CD4-positive, alpha-beta T cell (primary cell): ENCODE data around the gene STX1B. TPM values are rescaled to one million over a fixed set of nuclear protein-coding genes. Genes with fewer than 3 reads are reported as not detected.

ENCODE experiments used
- ATAC-seq: fragments of 200-7000 bp; cut with Tn5 transposase; one replicate; pipeline ENCODE4 v1.10.0; 2022; ENCODE audit warnings: mild to moderate bottlenecking; ENCODE audit not compliant: poor library complexity
- CTCF ChIA-PET: fragments of 350-600 bp; sonication (Branson Sonifier 250); formaldehyde crosslinking; loops from one replicate; lab custom pipeline; 2021; ENCODE audit warnings: antibody characterized with exemption, inconsistent platforms; lab: Charles Lee
- POLR2A ChIA-PET: fragments of 350-600 bp; sonication (Branson Sonifier 250); formaldehyde crosslinking; loops from one replicate; lab custom pipeline; 2021; ENCODE audit warnings: antibody characterized with exemption, inconsistent platforms; lab: Charles Lee
- DNase-seq, 14 experiments: peaks; one replicate each; pipeline ENCODE4 v3.0.0-alpha.2; 2013 to 2020; ENCODE audit warnings: mixed read lengths in 2 of 14
- H3K27ac ChIP-seq, 2 donors: one replicate each; pipeline versions ENCODE4 v1.5.1 to v1.7.0; 2013; ENCODE audit warnings: low read length in 2 of 2, low read depth in 1 of 2, mild to moderate bottlenecking in 1 of 2
- H3K27me3 ChIP-seq, 2 experiments: 1 replicate in 1 of 2; 2 replicates in 1 of 2; pipeline versions ENCODE4 v1.6.1 to v1.7.0; 2013; ENCODE audit warnings: low read length in 2 of 2, control low read depth in 1 of 2, mild to moderate bottlenecking in 1 of 2, moderate library complexity in 1 of 2; ENCODE audit not compliant: insufficient read depth in 2 of 2, control insufficient read depth in 1 of 2
- H3K36me3 ChIP-seq: one replicate; pipeline ENCODE4 v1.6.1; 2013; ENCODE audit warnings: low read length, control low read depth; ENCODE audit not compliant: insufficient read depth
- H3K4me1 ChIP-seq: one replicate; pipeline ENCODE4 v1.6.1; 2013; ENCODE audit warnings: low read length, control low read depth; ENCODE audit not compliant: insufficient read depth
- H3K4me3 ChIP-seq: one replicate; pipeline ENCODE4 v1.5.1; 2013; ENCODE audit warnings: mild to moderate bottlenecking, low read length, moderate library complexity
- H3K9me3 ChIP-seq, 2 experiments: 1 replicate in 1 of 2; 2 replicates in 1 of 2; pipeline versions ENCODE4 v1.6.1 to v1.7.0; 2013; ENCODE audit warnings: low read length in 2 of 2, mild to moderate bottlenecking in 2 of 2, control low read depth in 1 of 2, moderate library complexity in 1 of 2; ENCODE audit not compliant: control insufficient read depth in 1 of 2, insufficient read depth in 1 of 2
- H3K27ac Mint-ChIP-seq: one replicate; pipeline ENCODE4 v1.8.0; 2020; ENCODE audit warnings: mixed read lengths
- H3K27me3 Mint-ChIP-seq: one replicate; pipeline ENCODE4 v1.8.0; 2021; ENCODE audit warnings: mixed read lengths
- H3K36me3 Mint-ChIP-seq: one replicate; pipeline ENCODE4 v1.8.0; 2021; ENCODE audit warnings: low read depth, mixed read lengths
- H3K4me1 Mint-ChIP-seq: one replicate; pipeline ENCODE4 v1.8.0; 2021; ENCODE audit warnings: low read depth, mixed read lengths
- H3K4me3 Mint-ChIP-seq: one replicate; pipeline ENCODE4 v1.8.0; 2020; ENCODE audit warnings: mild to moderate bottlenecking, mixed read lengths
- H3K9me3 Mint-ChIP-seq: one replicate; pipeline ENCODE4 v1.8.0; 2020; ENCODE audit warnings: mixed read lengths
- CTCF ChIP-seq: fragments of 200-600 bp; IDR thresholded peaks from one replicate; pipeline ENCODE4 v1.8.0; 2022; ENCODE audit warnings: antibody characterized with exemption, mild to moderate bottlenecking
- intact Hi-C, 2 experiments: fragments of 100-400 bp; cut with DNase I in 1 of 2; cut with micrococcal nuclease in 1 of 2; formaldehyde crosslinking; loops; one replicate each; pipeline versions ENCODE4 v1.15.1 to v1.9.0; 2023 to 2025; cut with DNase I, micrococcal nuclease
- total RNA-seq, 174 experiments: library from RNA in 2 of 174; stranded (reverse) in 2 of 174; gene quantifications; one replicate each; pipeline ENCODE4 v1.2.3 and lab custom pipeline; 2021 to 2026

STX1B gene
- total RNA-seq, 2 experiments from 2014 or later, result 2.9 to 3.1 TPM

GRCh38 chr16:30961384-30961783, 49.1 kb downstream of the STX1B start:
- no peaks in the 10 kb centered on the region for H3K27me3 Mint-ChIP-seq
- no peaks in the 10 kb centered on the region for H3K9me3 Mint-ChIP-seq
- Histone ChIP-seq H3K4me1 (peaks cover 23% of the 10 kb centered on the region), H3K4me3 (no peak overlapping the region), H3K36me3 (peaks cover 72% of the 10 kb centered on the region), H3K27ac (no peak overlapping the region), H3K9me3 (no peaks in the 10 kb centered on the region), H3K27me3 (no peaks in the 10 kb centered on the region)
- ATAC-seq (no peak), DNase-seq (no peak)
- TF ChIP-seq CTCF, result no peak
- peak overlapping the region; percentile 20 for H3K4me3 Mint-ChIP-seq
- POLR2A ChIA-PET, result interaction anchor here (0.5 to 1.7 kb wide), 2 partner anchors 12 to 131 kb away, joined by 4 to 7 read pairs; partner anchors contain the start of gene ORAI3
- H3K4me1 Mint-ChIP-seq, result peaks cover 34% of the 10 kb centered on the region
- peaks cover 86% of the 10 kb centered on the region for H3K36me3 Mint-ChIP-seq
- CTCF ChIA-PET, result no interaction called here
- intact Hi-C loops, result no loop called here
- no peak overlapping the region for H3K27ac Mint-ChIP-seq

- peak overlapping the region; percentile 93 for H3K4me3 Mint-ChIP-seq
- Histone ChIP-seq H3K27ac (no peak overlapping the region), H3K36me3 (peaks cover 46% of the 10 kb centered on the region), H3K4me3 (peak overlapping the region; percentile 65), H3K9me3 (peaks cover 0 to 5% of the 10 kb centered on the region in 2 experiments), H3K27me3 (no peaks in the 10 kb centered on the region), H3K4me1 (peaks cover 33% of the 10 kb centered on the region)
- no peaks in the 10 kb centered on the region for H3K27me3 Mint-ChIP-seq
- ChIA-PET CTCF (interaction anchor here (1.0 to 1.6 kb wide), 2 partner anchors 184 to 910 kb away, joined by 3 read pairs; no protein-coding TSS in a partner anchor), POLR2A (interaction anchor here (1.0 to 2.1 kb wide), 6 partner anchors 9 to 184 kb away, joined by 3 to 9 read pairs (median 5); partner anchors contain the start of genes KAT8, ORAI3, ZNF646 and ZNF668)
- ATAC-seq, result peak; percentile 32
- H3K9me3 Mint-ChIP-seq, result no peaks in the 10 kb centered on the region
- H3K36me3 Mint-ChIP-seq, result peaks cover 60% of the 10 kb centered on the region
- intact Hi-C loops, result loop anchor here in 1 of 2 experiments (10.0 kb wide), 2 partner anchors 116 to 906 kb away; partner anchors contain the start of genes ZNF646 and ZNF668
- peak overlapping the region; percentile 89 for H3K27ac Mint-ChIP-seq
- peak in 3 of 14 experiments; percentile 42 to 87 (median 67) for DNase-seq
- TF ChIP-seq CTCF, result no peak
- H3K4me1 Mint-ChIP-seq, result peaks cover 39% of the 10 kb centered on the region
Observed at GRCh38 chr16:30958175-30959079, 52.0 kb downstream of the STX1B start.

GRCh38 chr16:30957456-30958174, 52.8 kb downstream of the STX1B start, which contains the start of gene SETD1A:
Gene SETD1A, plus strand, starts transcription at chr16:30957754. Its CDS starts 978 bp downstream, at chr16:30958732.
- no peak for TF ChIP-seq CTCF
- peaks cover 38% of the 10 kb centered on the region for H3K36me3 ChIP-seq
- intact Hi-C loops, result loop anchor here (1.0 to 10.0 kb wide), 8 partner anchors 34 to 907 kb away; partner anchors contain the start of genes FBXL19 (in 1 of the 2), STX4 (in 1 of the 2), ZNF646 (in 1 of the 2) and ZNF668 (in 1 of the 2)
- no peaks in the 10 kb centered on the region for H3K9me3 Mint-ChIP-seq
- peak; percentile 86 for ATAC-seq
- peaks cover 52% of the 10 kb centered on the region for H3K36me3 Mint-ChIP-seq
- H3K27ac Mint-ChIP-seq, result peak within 1 kb of the TSS; percentile 97
- POLR2A ChIA-PET, result interaction anchor here (0.6 to 2.1 kb wide), 8 partner anchors 9 to 299 kb away, joined by 3 to 9 read pairs (median 4); partner anchors contain the start of genes FBRS, KAT8, ORAI3 and ZNF646
- peak within 1 kb of the TSS; percentile 97 for H3K4me3 Mint-ChIP-seq
- DNase-seq, result peak; percentile 94 to 99 (median 97)
- H3K4me1 ChIP-seq, result peaks cover 37% of the 10 kb centered on the region
- no peaks in the 10 kb centered on the region for H3K27me3 Mint-ChIP-seq
- peaks cover 39% of the 10 kb centered on the region for H3K4me1 Mint-ChIP-seq
- CTCF ChIA-PET, result interaction anchor here (1.0 kb wide), 1 partner anchor 185 kb away, joined by 3 read pairs; no protein-coding TSS in a partner anchor
- H3K27ac ChIP-seq, result peak within 1 kb of the TSS; percentile 95
- H3K4me3 ChIP-seq, result peak within 1 kb of the TSS; percentile 82
- H3K27me3 ChIP-seq, result no peaks in the 10 kb centered on the region
- peaks cover 0 to 6% of the 10 kb centered on the region in 2 experiments for H3K9me3 ChIP-seq
